Ascending aorta (tissue), 2 donors: ENCODE results near the gene CDK17. TPM values are rescaled to one million over a fixed set of nuclear protein-coding genes. Genes with fewer than 3 reads are reported as not detected.
A peak's percentile ranks its signal among the peaks of the same experiment; 100 is the strongest.

Source experiments
- DNase-seq, 2 donors: peaks; one replicate each; pipeline ENCODE4 v3.0.0-alpha.2; 2019; ENCODE audit warnings: low spot score in 2 of 2
- H3K27ac ChIP-seq, 2 donors: fragments of 200-600 bp; sonication (generic); one replicate each; pipeline ENCODE4 v1.5.1; 2016 to 2017; ENCODE audit warnings: mild to moderate bottlenecking in 1 of 2
- H3K27me3 ChIP-seq: fragments of 200-600 bp; sonication (generic); one replicate; pipeline ENCODE4 v1.5.1; 2017
- H3K36me3 ChIP-seq, 2 donors: fragments of 200-600 bp; sonication (generic); one replicate each; pipeline ENCODE4 v1.5.1; 2016
- H3K4me1 ChIP-seq, 2 donors: fragments of 200-600 bp; sonication (generic); one replicate each; pipeline ENCODE4 v1.5.1; 2016 to 2017; ENCODE audit warnings: mild to moderate bottlenecking in 1 of 2
- H3K4me3 ChIP-seq, 2 donors: fragments of 200-600 bp; sonication (generic); one replicate each; pipeline ENCODE4 v1.5.1; 2016 to 2017; ENCODE audit warnings: mild to moderate bottlenecking in 1 of 2
- H3K9me3 ChIP-seq, 2 donors: fragments of 200-600 bp; sonication (generic); one replicate each; pipeline ENCODE4 v1.5.1; 2016
- CTCF ChIP-seq, 3 experiments: fragments of 200-600 bp in 2 of 3; fragments of 450-650 bp in 1 of 3; sonication (generic) in 2 of 3; IDR thresholded peaks; one replicate each; pipeline ENCODE4 v1.5.1; 2016 to 2019; ENCODE audit warnings: antibody characterized with exemption in 3 of 3, mild to moderate bottlenecking in 1 of 3, moderate library complexity in 1 of 3
- intact Hi-C: fragments of 100-400 bp; cut with DNase I; formaldehyde crosslinking; loops from one replicate; pipeline ENCODE4 v1.15.1; 2023
- total RNA-seq: library from RNA; depleted of rRNA; stranded (reverse); fragments of >200 nt; gene quantifications from one replicate; pipeline ENCODE4 v1.1.0, GENCODE V29; 2016

Gene CDK17
- total RNA-seq, 1 donor from 2014 or later, result 49.7 TPM

- no peak overlapping the region for H3K27ac ChIP-seq
- H3K4me1 ChIP-seq, result no peaks in the 10 kb centered on the region
- intact Hi-C loops, result no loop called here
- TF ChIP-seq CTCF (IDR thresholded peaks at IDR 0.05), result no peak
- no peak overlapping the region for H3K4me3 ChIP-seq
- DNase-seq, result no peak
- H3K9me3 ChIP-seq, result no peaks in the 10 kb centered on the region
- H3K27me3 ChIP-seq, result no peaks in the 10 kb centered on the region
- H3K36me3 ChIP-seq, result peaks cover 5 to 21% of the 10 kb centered on the region in 2 donors
These were observed 105.4 kb downstream of the CDK17 start for GRCh38 chr12:96294831-96295230.

GRCh38 chr12:96293093-96293492 lies 107.1 kb downstream of the CDK17 start:
- Histone ChIP-seq H3K4me3 (no peak overlapping the region), H3K27me3 (no peaks in the 10 kb centered on the region), H3K9me3 (no peaks in the 10 kb centered on the region), H3K27ac (no peak overlapping the region), H3K36me3 (peaks cover 10 to 24% of the 10 kb centered on the region in 2 donors), H3K4me1 (no peaks in the 10 kb centered on the region)
- no peak for DNase-seq
- intact Hi-C loops, result no loop called here
- no peak for TF ChIP-seq CTCF (IDR thresholded peaks at IDR 0.05)

GRCh38 chr12:96289067-96289466 lies 111.2 kb downstream of the CDK17 start:
- no peaks in the 10 kb centered on the region for H3K27me3 ChIP-seq
- intact Hi-C loops, result no loop called here
- no peaks in the 10 kb centered on the region for H3K9me3 ChIP-seq
- H3K27ac ChIP-seq, result no peak overlapping the region
- TF ChIP-seq CTCF (IDR thresholded peaks at IDR 0.05), result no peak
- DNase-seq, result no peak
- H3K4me1 ChIP-seq, result no peaks in the 10 kb centered on the region
- H3K4me3 ChIP-seq, result no peak overlapping the region
- peaks cover 17 to 54% of the 10 kb centered on the region in 2 donors for H3K36me3 ChIP-seq

- intact Hi-C loops, result no loop called here
- Histone ChIP-seq H3K27ac (peak overlapping the region in 1 of 2 donors; percentile 25), H3K36me3 (peaks cover 23 to 76% of the 10 kb centered on the region in 2 donors), H3K9me3 (no peaks in the 10 kb centered on the region), H3K4me1 (no peaks in the 10 kb centered on the region), H3K27me3 (no peaks in the 10 kb centered on the region), H3K4me3 (no peak overlapping the region)
- no peak for DNase-seq
- no peak for TF ChIP-seq CTCF (IDR thresholded peaks at IDR 0.05)
These were observed 115.1 kb downstream of the CDK17 start for GRCh38 chr12:96285158-96285557.

- Histone ChIP-seq H3K36me3 (peaks cover 2 to 29% of the 10 kb centered on the region in 2 donors), H3K9me3 (no peaks in the 10 kb centered on the region), H3K27me3 (no peaks in the 10 kb centered on the region), H3K4me1 (no peaks in the 10 kb centered on the region), H3K27ac (no peak overlapping the region), H3K4me3 (no peak overlapping the region)
- no peak for TF ChIP-seq CTCF (IDR thresholded peaks at IDR 0.05)
- DNase-seq, result no peak
- intact Hi-C loops, result no loop called here
These were observed 125.9 kb downstream of the CDK17 start for GRCh38 chr12:96274331-96274730.
